NCI-H345 treated with DMSO at 0.1 percent for 48 hours (cell line): Measurements from ENCODE around the gene PARP14.
"Not testable (repeated sequence)": the region's sequence is repeated elsewhere in the genome, so short reads cannot be mapped to it uniquely, and the experiment has no call there.

Source experiments
- DNase-seq: peaks from one replicate; lab custom pipeline; 2025; ENCODE audit not compliant: unreplicated experiment; lab: John Stamatoyannopoulos, UW

Gene PARP14

GRCh38 chr3:122680475-122681283 lies at the start of gene PARP14:
Gene PARP14, plus strand, starts transcription at chr3:122680839. Its CDS starts 45 bp downstream, at chr3:122680884.
- peak; percentile 7 for DNase-seq

GRCh38 chr3:122635789-122636188 lies 44.9 kb upstream of the PARP14 start:
- DNase-seq = no peak

GRCh38 chr3:122636697-122637096 lies 43.9 kb upstream of the PARP14 start:
- DNase-seq = no peak

- no peak for DNase-seq
Observed at GRCh38 chr3:122640437-122640999, 40.1 kb upstream of the PARP14 start.

- no peak for DNase-seq
Observed at GRCh38 chr3:122642935-122643334, 37.7 kb upstream of the PARP14 start.

- no peak for DNase-seq
Observed at GRCh38 chr3:122646146-122646988, 34.3 kb upstream of the PARP14 start.

- DNase-seq = not testable (repeated sequence)
Observed at GRCh38 chr3:122651233-122651907, 29.3 kb upstream of the PARP14 start.

- DNase-seq = not testable (repeated sequence)
Observed at GRCh38 chr3:122651962-122652361, 28.7 kb upstream of the PARP14 start.

GRCh38 chr3:122658336-122658735 lies 22.3 kb upstream of the PARP14 start:
- not testable (repeated sequence) for DNase-seq

- no peak for DNase-seq
Observed at GRCh38 chr3:122660297-122660974, 20.2 kb upstream of the PARP14 start.

- DNase-seq = no peak
Observed at GRCh38 chr3:122661633-122662032, 19.0 kb upstream of the PARP14 start.

- DNase-seq = no peak
Observed at GRCh38 chr3:122662505-122662904, 18.1 kb upstream of the PARP14 start.

- DNase-seq = no peak
Observed at GRCh38 chr3:122665226-122665786, 15.3 kb upstream of the PARP14 start.

- no peak for DNase-seq
Observed at GRCh38 chr3:122665881-122666280, 14.8 kb upstream of the PARP14 start.

- no peak for DNase-seq
Observed at GRCh38 chr3:122668930-122669730, 11.5 kb upstream of the PARP14 start.

- DNase-seq = no peak
Observed at GRCh38 chr3:122671553-122671952, 9.1 kb upstream of the PARP14 start.

GRCh38 chr3:122674339-122674738 lies 6.3 kb upstream of the PARP14 start:
- DNase-seq = no peak

GRCh38 chr3:122676759-122677158 lies 3.9 kb upstream of the PARP14 start:
- DNase-seq = no peak

- no peak for DNase-seq
Observed at GRCh38 chr3:122677216-122677615, 3.4 kb upstream of the PARP14 start.
